Measurements from ENCODE around the gene FGF14. TPM values are rescaled to one million over a fixed set of nuclear protein-coding genes. Genes with fewer than 3 reads are reported as not detected.
"Not testable (repeated sequence)": the region's sequence is repeated elsewhere in the genome, so short reads cannot be mapped to it uniquely, and the experiment has no call there.

Gene FGF14
- total RNA-seq, 4 donors from 2014 or later: 0.08 to 1.4 (median 0.22) TPM

DNA sequence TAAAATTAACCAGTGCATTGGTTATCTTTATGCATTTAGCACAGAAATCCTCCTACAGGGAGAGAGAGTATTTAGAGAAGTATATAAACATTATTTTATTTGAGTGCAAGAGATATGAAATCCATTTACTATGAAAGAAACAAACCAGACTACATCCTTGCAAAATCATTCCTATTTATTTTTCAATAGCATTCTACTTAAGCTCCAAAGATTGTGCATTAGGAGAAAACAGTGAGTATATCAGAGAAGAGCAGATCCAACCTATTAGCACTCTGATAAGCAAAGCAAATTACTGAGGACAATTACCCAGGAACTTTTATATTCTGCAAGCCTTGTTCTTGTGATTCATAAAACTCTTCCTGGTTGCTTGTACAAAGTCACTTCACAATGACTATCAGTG lies 256.1 kb downstream of the FGF14 start:
- Histone ChIP-seq H3K36me3 (no peaks in the 10 kb centered on the region), H3K27me3 (no peaks in the 10 kb centered on the region), H3K9me3 (no peaks in the 10 kb centered on the region), H3K4me3 (no peak overlapping the region), H3K4me1 (no peaks in the 10 kb centered on the region), H3K27ac (no peak overlapping the region)
- no peak for DNase-seq (ENCODE audit: low spot score in 2 of 2)
- TF ChIP-seq, protein P1, sequence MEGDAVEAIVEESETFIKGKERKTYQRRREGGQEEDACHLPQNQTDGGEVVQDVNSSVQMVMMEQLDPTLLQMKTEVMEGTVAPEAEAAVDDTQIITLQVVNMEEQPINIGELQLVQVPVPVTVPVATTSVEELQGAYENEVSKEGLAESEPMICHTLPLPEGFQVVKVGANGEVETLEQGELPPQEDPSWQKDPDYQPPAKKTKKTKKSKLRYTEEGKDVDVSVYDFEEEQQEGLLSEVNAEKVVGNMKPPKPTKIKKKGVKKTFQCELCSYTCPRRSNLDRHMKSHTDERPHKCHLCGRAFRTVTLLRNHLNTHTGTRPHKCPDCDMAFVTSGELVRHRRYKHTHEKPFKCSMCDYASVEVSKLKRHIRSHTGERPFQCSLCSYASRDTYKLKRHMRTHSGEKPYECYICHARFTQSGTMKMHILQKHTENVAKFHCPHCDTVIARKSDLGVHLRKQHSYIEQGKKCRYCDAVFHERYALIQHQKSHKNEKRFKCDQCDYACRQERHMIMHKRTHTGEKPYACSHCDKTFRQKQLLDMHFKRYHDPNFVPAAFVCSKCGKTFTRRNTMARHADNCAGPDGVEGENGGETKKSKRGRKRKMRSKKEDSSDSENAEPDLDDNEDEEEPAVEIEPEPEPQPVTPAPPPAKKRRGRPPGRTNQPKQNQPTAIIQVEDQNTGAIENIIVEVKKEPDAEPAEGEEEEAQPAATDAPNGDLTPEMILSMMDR (IDR thresholded peaks at IDR 0.05): no peak
- TF ChIP-seq POLR2A (IDR thresholded peaks at IDR 0.05): no peak
- TF ChIP-seq POLR2AphosphoS5 (IDR thresholded peaks at IDR 0.05): no peak
- TF ChIP-seq EP300 (IDR thresholded peaks at IDR 0.05): no peak

DNA sequence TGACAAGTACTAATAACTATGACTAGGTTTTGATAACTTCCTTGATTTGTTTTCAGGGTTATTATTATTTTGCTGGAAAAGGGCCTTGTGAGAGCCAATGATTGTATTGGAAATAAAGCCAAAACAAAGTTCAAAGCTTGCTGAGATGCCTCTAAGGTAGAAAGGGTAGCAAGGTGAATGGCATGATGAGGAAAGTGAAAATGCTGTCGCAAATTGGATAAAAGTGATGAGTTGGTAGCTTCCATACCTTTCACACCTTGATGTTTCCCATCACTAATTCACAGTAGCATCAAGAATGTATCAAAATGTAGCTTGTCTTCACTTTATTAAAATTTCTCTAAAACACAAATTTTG lies 259.4 kb downstream of the FGF14 start:
- no peaks in the 10 kb centered on the region for H3K4me1 ChIP-seq
- no peak overlapping the region for H3K27ac ChIP-seq
- no peaks in the 10 kb centered on the region for H3K36me3 ChIP-seq
- DNase-seq (ENCODE audit: low spot score in 2 of 2): no peak
- H3K4me3 ChIP-seq: no peak overlapping the region
- no peaks in the 10 kb centered on the region for H3K27me3 ChIP-seq
- H3K9me3 ChIP-seq: no peaks in the 10 kb centered on the region
- TF ChIP-seq POLR2A (IDR thresholded peaks at IDR 0.05): no peak
- TF ChIP-seq EP300 (IDR thresholded peaks at IDR 0.05): no peak
- TF ChIP-seq POLR2AphosphoS5 (IDR thresholded peaks at IDR 0.05): no peak
- 92% methylated on average over 1 of the region's 1 CpG for WGBS

DNA sequence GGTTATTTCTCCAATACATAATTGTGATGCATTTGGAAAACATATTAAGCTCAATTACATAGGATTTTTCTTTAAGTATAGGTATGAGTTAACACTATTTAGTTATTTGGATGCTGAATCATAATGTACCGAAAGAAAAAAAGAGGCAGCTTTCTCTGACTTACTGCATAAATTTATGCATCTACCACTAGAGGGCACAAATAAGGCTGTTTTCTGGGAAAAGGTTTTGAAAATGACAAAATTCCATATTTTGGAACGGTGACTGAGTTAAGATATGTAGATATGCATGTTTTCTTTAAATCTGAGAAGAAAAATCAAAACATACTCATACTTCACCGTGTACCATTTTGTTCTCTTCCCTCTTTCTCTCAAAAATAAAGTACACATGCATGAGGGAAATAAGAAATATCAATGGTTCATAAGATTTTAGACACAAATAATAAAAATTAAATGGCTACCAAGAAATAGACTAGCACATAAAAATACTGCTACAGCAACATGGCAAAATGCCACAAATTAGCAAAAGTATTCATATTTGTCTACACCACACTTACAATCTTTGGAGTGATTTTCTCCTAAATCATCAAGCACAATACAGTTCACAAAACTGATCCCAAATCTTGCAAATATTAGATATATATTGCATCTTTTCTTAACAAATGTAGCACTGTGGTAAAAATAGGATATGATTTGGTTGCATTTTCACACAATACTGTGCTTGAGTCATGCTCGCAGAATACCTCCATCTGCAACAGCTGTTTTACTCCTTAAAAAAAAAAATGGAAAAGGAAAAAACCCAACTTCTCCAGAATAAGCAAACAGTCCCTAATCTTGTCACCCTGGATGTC lies 260.0 kb downstream of the FGF14 start:
- no peak for DNase-seq (ENCODE audit: low spot score in 2 of 2)
- Histone ChIP-seq H3K9me3 (no peaks in the 10 kb centered on the region), H3K4me3 (no peak overlapping the region), H3K27ac (no peak overlapping the region), H3K4me1 (no peaks in the 10 kb centered on the region), H3K27me3 (no peaks in the 10 kb centered on the region), H3K36me3 (no peaks in the 10 kb centered on the region)
- WGBS: 23% methylated on average over 4 of the region's 4 CpGs
- TF ChIP-seq, protein P1 (IDR thresholded peaks at IDR 0.05): peak; percentile 6 to 53
- no peak for TF ChIP-seq EP300 (IDR thresholded peaks at IDR 0.05)
- TF ChIP-seq POLR2AphosphoS5 (IDR thresholded peaks at IDR 0.05): no peak

DNA sequence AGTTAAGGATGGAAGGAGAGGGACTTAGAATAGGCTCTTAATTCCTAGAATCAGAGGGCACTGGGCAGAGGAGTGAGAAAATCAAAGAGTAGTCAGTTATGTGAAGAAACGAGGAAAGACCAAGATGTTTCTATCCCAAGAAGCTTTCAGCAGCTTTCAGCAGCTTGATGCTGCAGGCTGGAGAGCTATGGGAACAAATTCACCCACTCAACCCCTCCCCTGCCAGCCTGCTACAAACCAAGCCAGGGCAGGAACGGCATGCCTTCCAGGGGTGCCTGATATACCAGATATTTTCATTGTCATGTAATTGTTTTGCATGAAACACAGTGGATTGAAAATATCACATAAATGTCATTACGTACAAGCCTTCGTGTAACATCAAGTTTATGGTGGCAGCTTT lies 262.2 kb downstream of the FGF14 start:
- H3K27ac ChIP-seq: no peak overlapping the region
- H3K9me3 ChIP-seq: no peaks in the 10 kb centered on the region
- TF ChIP-seq POLR2AphosphoS5 (IDR thresholded peaks at IDR 0.05): no peak
- TF ChIP-seq, protein P1 (IDR thresholded peaks at IDR 0.05): no peak
- TF ChIP-seq EP300 (IDR thresholded peaks at IDR 0.05): no peak
- no peak for TF ChIP-seq POLR2A (IDR thresholded peaks at IDR 0.05)
- H3K36me3 ChIP-seq: no peaks in the 10 kb centered on the region
- no peaks in the 10 kb centered on the region for H3K4me1 ChIP-seq
- H3K27me3 ChIP-seq: no peaks in the 10 kb centered on the region
- DNase-seq (ENCODE audit: low spot score in 2 of 2): no peak
- WGBS: 45% methylated on average over 4 of the region's 4 CpGs
- no peak overlapping the region for H3K4me3 ChIP-seq

DNA sequence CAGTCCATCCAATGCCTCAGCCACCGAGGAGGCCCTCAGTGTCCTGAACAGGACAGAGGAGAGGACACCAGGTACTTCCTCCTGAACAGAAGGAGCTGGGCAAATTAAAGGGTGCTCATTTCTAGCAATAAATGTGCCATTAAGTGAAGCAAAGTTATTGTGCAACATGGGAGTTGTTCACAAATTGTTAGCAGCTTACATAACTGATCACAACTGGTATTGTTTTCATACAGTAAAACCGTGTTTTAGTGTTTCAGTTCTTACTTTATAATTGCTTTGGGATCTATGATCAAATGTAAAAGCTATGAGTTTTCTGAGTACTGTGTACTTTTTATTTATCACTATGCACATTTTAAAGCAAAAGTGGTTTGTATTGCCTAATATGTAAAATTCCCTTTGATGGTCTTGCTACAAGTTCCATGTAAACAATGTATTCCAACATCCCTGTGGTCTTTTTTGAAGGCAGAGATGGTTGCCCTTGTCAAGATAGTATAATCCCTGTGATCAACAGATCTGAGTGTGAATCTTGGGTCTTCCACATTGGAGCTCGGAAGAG lies 263.1 kb downstream of the FGF14 start:
- Histone ChIP-seq H3K4me1 (no peaks in the 10 kb centered on the region), H3K36me3 (no peaks in the 10 kb centered on the region), H3K27me3 (no peaks in the 10 kb centered on the region), H3K4me3 (no peak overlapping the region), H3K27ac (no peak overlapping the region), H3K9me3 (no peaks in the 10 kb centered on the region)
- no peak for DNase-seq (ENCODE audit: low spot score in 2 of 2)
- TF ChIP-seq POLR2AphosphoS5 (IDR thresholded peaks at IDR 0.05) (no peak), POLR2A (IDR thresholded peaks at IDR 0.05) (no peak), EP300 (IDR thresholded peaks at IDR 0.05) (no peak)
- TF ChIP-seq, protein P1 (IDR thresholded peaks at IDR 0.05): no peak
- 65% methylated on average over 2 of the region's 3 CpGs for WGBS

DNA sequence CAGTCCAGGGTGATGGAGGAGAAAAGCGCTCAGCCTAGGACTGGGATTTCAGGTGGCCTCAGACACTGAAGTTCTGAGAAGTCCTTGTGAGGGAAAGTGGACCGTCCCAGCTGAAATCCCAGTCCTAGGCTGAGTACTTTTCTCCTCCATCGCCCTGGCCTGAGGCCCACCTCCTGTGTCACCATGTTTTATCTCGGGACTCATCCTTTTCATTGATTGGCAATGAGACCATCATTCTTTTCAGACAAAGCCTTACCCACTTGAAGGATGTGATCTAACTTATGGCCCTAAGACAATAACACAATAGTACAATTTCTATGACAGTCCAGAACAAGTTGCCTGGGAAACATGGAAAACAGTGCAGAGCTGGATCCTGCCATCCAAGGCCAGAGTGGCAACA lies 263.9 kb downstream of the FGF14 start:
- H3K27ac ChIP-seq; H3K36me3 ChIP-seq; DNase-seq (ENCODE audit: low spot score in 2 of 2); H3K9me3 ChIP-seq; H3K27me3 ChIP-seq; H3K4me1 ChIP-seq; H3K4me3 ChIP-seq: not testable (repeated sequence)
- WGBS: 93% methylated on average over 4 of the region's 4 CpGs
